ENCODE data around the gene RPS29. TPM values are rescaled to one million over a fixed set of nuclear protein-coding genes. Genes with fewer than 3 reads are reported as not detected.

RPS29 gene
- total and polyA plus RNA-seq, 2 of the 13 experiments (the other 11 are each of a cell fraction or from before 2014, with no cell fraction given) = 4,303 to 8,215 TPM

GRCh38 chr14:49620182-49621113, 34.3 kb upstream of the RPS29 start, which contains the start of the genes MGAT2 and RPL36AL (continued):
- TF ChIP-seq ZUFSP (CRISPR knock-in tag; IDR thresholded peaks at IDR 0.05; ENCODE audit: borderline replicate concordance) = no peak
- TF ChIP-seq ATF7 (IDR thresholded peaks at IDR 0.05) = no peak
- no peak for TF ChIP-seq ATF7 (CRISPR knock-in tag; IDR thresholded peaks at IDR 0.05)
- 0 out of 2 replicates have a peak, but pooled peaks have one; percentile 79 for TF ChIP-seq IRX3 (CRISPR knock-in tag; IDR thresholded peaks at IDR 0.05; ENCODE audit: borderline replicate concordance, low read depth)
- no peak for TF ChIP-seq ATF3 (CRISPR knock-in tag; IDR thresholded peaks at IDR 0.05)
- no peak for TF ChIP-seq RORA (CRISPR knock-in tag; IDR thresholded peaks at IDR 0.05)
- no peak for TF ChIP-seq NFE2L1 (CRISPR knock-in tag; IDR thresholded peaks at IDR 0.05; ENCODE audit: borderline replicate concordance)
- no peak for TF ChIP-seq TRIM24 (CRISPR knock-in tag; IDR thresholded peaks at IDR 0.05)
- TF ChIP-seq HMGXB4 (CRISPR knock-in tag; IDR thresholded peaks at IDR 0.05; ENCODE audit: borderline replicate concordance in 1 of 2, low read depth in 1 of 2) = peak; percentile 42 to 80
- TF ChIP-seq TFE3 (CRISPR knock-in tag; IDR thresholded peaks at IDR 0.05) = peak; percentile 88
- peak; percentile 37; the same call in 1 of the 2 replicates for TF ChIP-seq ZBTB39 (CRISPR knock-in tag; IDR thresholded peaks at IDR 0.05)
- TF ChIP-seq RARA (CRISPR knock-in tag; IDR thresholded peaks at IDR 0.05) = no peak
- TF ChIP-seq CENPX (CRISPR knock-in tag; IDR thresholded peaks at IDR 0.05) = no peak
- TF ChIP-seq BRF2 (CRISPR knock-in tag; IDR thresholded peaks at IDR 0.05) = peak; percentile 92; the same call in 1 of the 2 replicates
- TF ChIP-seq ZNF670 (CRISPR knock-in tag; IDR thresholded peaks at IDR 0.05; ENCODE audit: borderline replicate concordance) = 0 out of 2 replicates have a peak, but pooled peaks have one; percentile 52
- no peak for TF ChIP-seq HNRNPH1 (optimal IDR thresholded peaks at IDR 0.05; ENCODE audit: low read depth, low read length)
- no peak for TF ChIP-seq PRPF4 (IDR thresholded peaks at IDR 0.05; ENCODE audit: low read depth, low read length, poor library complexity, severe bottlenecking)
- TF ChIP-seq ZNF558 (CRISPR knock-in tag; IDR thresholded peaks at IDR 0.05; ENCODE audit: borderline replicate concordance) = no peak
- TF ChIP-seq MXD4 (CRISPR knock-in tag; IDR thresholded peaks at IDR 0.05) = no peak; the same call in 1 of the 2 replicates
